ENCODE data around the gene AEBP1.

The AEBP1 gene

GRCh38 chr7:44143646-44144250, 39.6 kb downstream of the AEBP1 start:
- H3K4me3 Mint-ChIP-seq: no peak overlapping the region
- H3K36me3 Mint-ChIP-seq (ENCODE audit: low read depth): no peaks in the 10 kb centered on the region
- no peak overlapping the region for H3K27ac Mint-ChIP-seq
- peaks cover 6% of the 10 kb centered on the region for H3K27me3 Mint-ChIP-seq
- H3K9me3 Mint-ChIP-seq: no peaks in the 10 kb centered on the region
- peaks cover 9% of the 10 kb centered on the region for H3K4me1 Mint-ChIP-seq (ENCODE audit: low read depth)

GRCh38 chr7:44144426-44144967, 40.4 kb downstream of the AEBP1 start:
- peaks cover 9% of the 10 kb centered on the region for H3K4me1 Mint-ChIP-seq (ENCODE audit: low read depth)
- no peak overlapping the region for H3K4me3 Mint-ChIP-seq
- H3K36me3 Mint-ChIP-seq (ENCODE audit: low read depth): no peaks in the 10 kb centered on the region
- peaks cover 6% of the 10 kb centered on the region for H3K27me3 Mint-ChIP-seq
- no peaks in the 10 kb centered on the region for H3K9me3 Mint-ChIP-seq
- H3K27ac Mint-ChIP-seq: no peak overlapping the region

GRCh38 chr7:44144968-44145478, 40.9 kb downstream of the AEBP1 start:
- Mint-ChIP-seq H3K9me3 (no peaks in the 10 kb centered on the region), H3K4me3 (peak overlapping the region; percentile 69), H3K27me3 (peaks cover 6% of the 10 kb centered on the region), H3K36me3 (ENCODE audit: low read depth) (no peaks in the 10 kb centered on the region), H3K27ac (no peak overlapping the region), H3K4me1 (ENCODE audit: low read depth) (peaks cover 9% of the 10 kb centered on the region)

GRCh38 chr7:44145479-44145968, 41.4 kb downstream of the AEBP1 start:
- Mint-ChIP-seq H3K4me3 (peak overlapping the region; percentile 69), H3K27me3 (peaks cover 6% of the 10 kb centered on the region), H3K9me3 (no peaks in the 10 kb centered on the region), H3K27ac (no peak overlapping the region), H3K4me1 (ENCODE audit: low read depth) (peaks cover 9% of the 10 kb centered on the region), H3K36me3 (ENCODE audit: low read depth) (no peaks in the 10 kb centered on the region)

- H3K27ac Mint-ChIP-seq: no peak overlapping the region
- no peak overlapping the region for H3K4me3 Mint-ChIP-seq
- no peaks in the 10 kb centered on the region for H3K9me3 Mint-ChIP-seq
- peaks cover 6% of the 10 kb centered on the region for H3K27me3 Mint-ChIP-seq
- H3K36me3 Mint-ChIP-seq (ENCODE audit: low read depth): no peaks in the 10 kb centered on the region
- peaks cover 9% of the 10 kb centered on the region for H3K4me1 Mint-ChIP-seq (ENCODE audit: low read depth)
These were observed 42.1 kb downstream of the AEBP1 start for GRCh38 chr7:44145969-44146911.

- Mint-ChIP-seq H3K27ac (no peak overlapping the region), H3K9me3 (no peaks in the 10 kb centered on the region), H3K4me3 (no peak overlapping the region), H3K36me3 (ENCODE audit: low read depth) (no peaks in the 10 kb centered on the region), H3K4me1 (ENCODE audit: low read depth) (peaks cover 9% of the 10 kb centered on the region), H3K27me3 (peaks cover 6% of the 10 kb centered on the region)
These were observed 43.2 kb downstream of the AEBP1 start for GRCh38 chr7:44147026-44147991.

GRCh38 chr7:44148166-44148565, 44.0 kb downstream of the AEBP1 start:
- H3K36me3 Mint-ChIP-seq (ENCODE audit: low read depth): no peaks in the 10 kb centered on the region
- no peak overlapping the region for H3K4me3 Mint-ChIP-seq
- peaks cover 9% of the 10 kb centered on the region for H3K4me1 Mint-ChIP-seq (ENCODE audit: low read depth)
- H3K27me3 Mint-ChIP-seq: peaks cover 6% of the 10 kb centered on the region
- H3K27ac Mint-ChIP-seq: no peak overlapping the region
- H3K9me3 Mint-ChIP-seq: no peaks in the 10 kb centered on the region

- Mint-ChIP-seq H3K4me3 (no peak overlapping the region), H3K9me3 (no peaks in the 10 kb centered on the region), H3K4me1 (ENCODE audit: low read depth) (peaks cover 9% of the 10 kb centered on the region), H3K27ac (no peak overlapping the region), H3K27me3 (peaks cover 6% of the 10 kb centered on the region), H3K36me3 (ENCODE audit: low read depth) (no peaks in the 10 kb centered on the region)
These were observed 44.9 kb downstream of the AEBP1 start for GRCh38 chr7:44148961-44149536.

GRCh38 chr7:44149571-44150465, 45.7 kb downstream of the AEBP1 start:
- Mint-ChIP-seq H3K4me3 (no peak overlapping the region), H3K9me3 (no peaks in the 10 kb centered on the region), H3K27me3 (peaks cover 6% of the 10 kb centered on the region), H3K36me3 (ENCODE audit: low read depth) (no peaks in the 10 kb centered on the region), H3K4me1 (ENCODE audit: low read depth) (peaks cover 9% of the 10 kb centered on the region), H3K27ac (no peak overlapping the region)

- H3K27me3 Mint-ChIP-seq: peaks cover under 1% of the 10 kb centered on the region
- no peaks in the 10 kb centered on the region for H3K9me3 Mint-ChIP-seq
- H3K36me3 Mint-ChIP-seq (ENCODE audit: low read depth): no peaks in the 10 kb centered on the region
- no peak overlapping the region for H3K27ac Mint-ChIP-seq
- H3K4me1 Mint-ChIP-seq (ENCODE audit: low read depth): peaks cover 4% of the 10 kb centered on the region
- no peak overlapping the region for H3K4me3 Mint-ChIP-seq
These were observed 46.3 kb downstream of the AEBP1 start for GRCh38 chr7:44150466-44150832.

- no peak overlapping the region for H3K4me3 Mint-ChIP-seq
- no peaks in the 10 kb centered on the region for H3K27me3 Mint-ChIP-seq
- no peaks in the 10 kb centered on the region for H3K4me1 Mint-ChIP-seq (ENCODE audit: low read depth)
- no peaks in the 10 kb centered on the region for H3K36me3 Mint-ChIP-seq (ENCODE audit: low read depth)
- no peaks in the 10 kb centered on the region for H3K9me3 Mint-ChIP-seq
- H3K27ac Mint-ChIP-seq: no peak overlapping the region
These were observed 47.1 kb downstream of the AEBP1 start for GRCh38 chr7:44150966-44151941.

GRCh38 chr7:44151956-44152355, 47.8 kb downstream of the AEBP1 start:
- Mint-ChIP-seq H3K36me3 (ENCODE audit: low read depth) (no peaks in the 10 kb centered on the region), H3K27me3 (no peaks in the 10 kb centered on the region), H3K4me1 (ENCODE audit: low read depth) (no peaks in the 10 kb centered on the region), H3K9me3 (no peaks in the 10 kb centered on the region), H3K4me3 (no peak overlapping the region), H3K27ac (no peak overlapping the region)
